Activated B cell treated with CpG ODN at 0.5 μM for 24 hours (primary cell): ENCODE results near the gene URI1. TPM values are rescaled to one million over a fixed set of nuclear protein-coding genes. Genes with fewer than 3 reads are reported as not detected.

Experiments
- ATAC-seq: fragments of 200-7000 bp; cut with Tn5 transposase; one replicate; pipeline ENCODE4 v1.10.0; 2021; ENCODE audit warnings: low read depth, mild to moderate bottlenecking, moderate library complexity
- CTCF ChIA-PET: fragments of 350-600 bp; sonication (Branson Sonifier 250); formaldehyde crosslinking; loops from one replicate; lab custom pipeline; 2021; ENCODE audit warnings: antibody characterized with exemption; lab: Charles Lee
- POLR2A ChIA-PET: fragments of 350-600 bp; sonication (Branson Sonifier 250); formaldehyde crosslinking; loops from one replicate; lab custom pipeline; 2021; ENCODE audit warnings: antibody characterized with exemption; lab: Charles Lee
- DNase-seq: peaks from one replicate; pipeline ENCODE4 v3.0.0; 2022
- H3K27ac Mint-ChIP-seq: one replicate; pipeline ENCODE4 v1.8.0; 2020; ENCODE audit warnings: mixed read lengths
- H3K27me3 Mint-ChIP-seq: one replicate; pipeline ENCODE4 v1.8.0; 2021; ENCODE audit warnings: mixed read lengths
- H3K36me3 Mint-ChIP-seq: one replicate; pipeline ENCODE4 v1.8.0; 2021; ENCODE audit warnings: low read depth, mixed read lengths
- H3K4me1 Mint-ChIP-seq: one replicate; pipeline ENCODE4 v1.8.0; 2021; ENCODE audit warnings: mixed read lengths
- H3K4me3 Mint-ChIP-seq: one replicate; pipeline ENCODE4 v1.8.0; 2020; ENCODE audit warnings: mild to moderate bottlenecking, mixed read lengths
- H3K9me3 Mint-ChIP-seq: one replicate; pipeline ENCODE4 v1.8.0; 2020; ENCODE audit warnings: mixed read lengths
- intact Hi-C: fragments of 100-400 bp; cut with micrococcal nuclease; formaldehyde crosslinking; loops from one replicate; pipeline ENCODE4 v1.15.1; 2024
- total RNA-seq: library from RNA; stranded (reverse); gene quantifications from 2 replicates; pipeline ENCODE4 v1.2.3, GENCODE V29; 2022
- TF ChIP-seq, protein P1 (sequence below): fragments of 200-600 bp; IDR thresholded peaks from one replicate; pipeline ENCODE4 v1.8.0; 2022; ENCODE audit warnings: antibody characterized with exemption, mild to moderate bottlenecking

Gene URI1
- total RNA-seq, 1 donor from 2014 or later: 50.6 TPM

DNA sequence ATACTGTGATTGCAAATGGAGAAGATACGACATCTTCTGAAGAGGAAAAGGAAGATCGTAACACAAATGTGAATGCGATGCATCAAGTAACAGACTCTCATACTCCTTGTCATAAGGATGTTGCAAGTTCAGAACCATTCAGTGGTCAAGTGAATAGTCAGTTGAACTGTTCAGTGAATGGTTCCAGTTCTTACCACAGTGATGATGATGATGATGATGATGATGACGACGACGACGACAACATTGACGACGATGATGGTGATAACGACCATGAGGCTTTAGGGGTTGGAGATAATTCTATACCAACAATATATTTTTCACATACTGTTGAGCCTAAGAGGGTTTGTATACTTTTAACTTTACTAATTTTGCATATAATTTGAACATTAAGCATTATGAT is 67.0 kb downstream of the URI1 start:
- DNase-seq (no peak), ATAC-seq (no peak)
- intact Hi-C loops: no loop called here
- TF ChIP-seq, protein P1, sequence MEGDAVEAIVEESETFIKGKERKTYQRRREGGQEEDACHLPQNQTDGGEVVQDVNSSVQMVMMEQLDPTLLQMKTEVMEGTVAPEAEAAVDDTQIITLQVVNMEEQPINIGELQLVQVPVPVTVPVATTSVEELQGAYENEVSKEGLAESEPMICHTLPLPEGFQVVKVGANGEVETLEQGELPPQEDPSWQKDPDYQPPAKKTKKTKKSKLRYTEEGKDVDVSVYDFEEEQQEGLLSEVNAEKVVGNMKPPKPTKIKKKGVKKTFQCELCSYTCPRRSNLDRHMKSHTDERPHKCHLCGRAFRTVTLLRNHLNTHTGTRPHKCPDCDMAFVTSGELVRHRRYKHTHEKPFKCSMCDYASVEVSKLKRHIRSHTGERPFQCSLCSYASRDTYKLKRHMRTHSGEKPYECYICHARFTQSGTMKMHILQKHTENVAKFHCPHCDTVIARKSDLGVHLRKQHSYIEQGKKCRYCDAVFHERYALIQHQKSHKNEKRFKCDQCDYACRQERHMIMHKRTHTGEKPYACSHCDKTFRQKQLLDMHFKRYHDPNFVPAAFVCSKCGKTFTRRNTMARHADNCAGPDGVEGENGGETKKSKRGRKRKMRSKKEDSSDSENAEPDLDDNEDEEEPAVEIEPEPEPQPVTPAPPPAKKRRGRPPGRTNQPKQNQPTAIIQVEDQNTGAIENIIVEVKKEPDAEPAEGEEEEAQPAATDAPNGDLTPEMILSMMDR: no peak
- Mint-ChIP-seq H3K4me3 (no peak overlapping the region), H3K27ac (no peak overlapping the region), H3K4me1 (peaks cover 3% of the 10 kb centered on the region), H3K36me3 (peaks cover 75% of the 10 kb centered on the region), H3K27me3 (no peaks in the 10 kb centered on the region), H3K9me3 (no peaks in the 10 kb centered on the region)
- CTCF ChIA-PET: no interaction called here
- POLR2A ChIA-PET: no interaction called here

DNA sequence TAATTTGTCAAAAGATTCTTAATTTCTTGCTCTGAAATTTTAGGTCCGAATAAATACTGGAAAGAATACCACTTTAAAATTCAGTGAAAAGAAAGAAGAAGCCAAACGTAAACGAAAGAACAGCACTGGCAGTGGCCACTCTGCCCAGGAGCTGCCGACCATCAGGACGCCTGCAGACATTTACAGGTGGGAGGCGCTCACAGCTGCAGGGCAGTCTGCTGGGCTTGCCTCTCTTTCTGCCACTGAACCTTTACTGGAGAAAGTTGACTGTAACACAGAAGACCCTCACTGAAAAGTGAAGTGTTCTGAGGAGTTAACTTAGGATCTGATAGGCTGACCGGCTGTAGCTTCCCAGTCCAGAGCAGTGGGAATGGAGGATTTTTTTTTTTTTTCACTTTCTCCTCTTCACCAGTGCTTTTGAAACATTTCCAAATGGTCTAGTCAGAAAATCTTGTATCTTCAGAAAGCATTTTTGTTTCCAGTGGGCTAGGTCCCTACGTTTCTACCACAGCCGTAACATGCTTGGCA is 69.1 kb downstream of the URI1 start:
- Mint-ChIP-seq H3K27me3 (no peaks in the 10 kb centered on the region), H3K4me1 (peaks cover under 1% of the 10 kb centered on the region), H3K9me3 (no peaks in the 10 kb centered on the region), H3K36me3 (peaks cover 69% of the 10 kb centered on the region), H3K4me3 (no peak overlapping the region), H3K27ac (no peak overlapping the region)
- ATAC-seq: no peak
- CTCF ChIA-PET: no interaction called here
- intact Hi-C loops: loop anchor here (5.0 kb wide), 1 partner anchor 34 kb away; no protein-coding TSS in a partner anchor
- no peak for DNase-seq
- TF ChIP-seq, protein P1: no peak
- POLR2A ChIA-PET: no interaction called here

DNA sequence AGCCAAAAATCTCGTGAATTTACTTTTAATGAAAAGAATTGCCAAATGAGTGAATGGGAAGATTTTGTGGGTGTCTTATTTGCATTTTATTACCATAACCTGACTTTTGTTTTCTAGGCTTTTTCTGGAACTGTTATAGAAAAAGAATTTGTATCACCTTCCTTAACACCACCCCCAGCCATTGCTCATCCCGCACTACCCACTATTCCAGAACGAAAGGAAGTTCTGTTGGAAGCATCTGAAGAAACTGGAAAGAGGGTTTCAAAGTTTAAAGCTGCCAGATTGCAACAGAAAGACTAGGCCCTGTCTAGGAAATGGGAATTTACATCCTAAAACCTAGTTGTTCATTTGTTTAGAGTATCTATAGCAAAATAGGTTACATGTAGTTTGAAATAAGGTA is 72.7 kb downstream of the URI1 start:
- ATAC-seq: no peak
- ChIA-PET POLR2A (interaction anchor here (1.1 kb wide), 1 partner anchor 73 kb away, joined by 5 read pairs; the partner anchor contains the start of gene URI1), CTCF (no interaction called here)
- no peak for DNase-seq
- Mint-ChIP-seq H3K36me3 (peaks cover 50% of the 10 kb centered on the region), H3K27me3 (no peaks in the 10 kb centered on the region), H3K27ac (no peak overlapping the region), H3K9me3 (no peaks in the 10 kb centered on the region), H3K4me1 (peaks cover 11% of the 10 kb centered on the region), H3K4me3 (no peak overlapping the region)
- intact Hi-C loops: loop anchor here (5.0 kb wide), 1 partner anchor 37 kb away; no protein-coding TSS in a partner anchor
- TF ChIP-seq, protein P1: no peak

DNA sequence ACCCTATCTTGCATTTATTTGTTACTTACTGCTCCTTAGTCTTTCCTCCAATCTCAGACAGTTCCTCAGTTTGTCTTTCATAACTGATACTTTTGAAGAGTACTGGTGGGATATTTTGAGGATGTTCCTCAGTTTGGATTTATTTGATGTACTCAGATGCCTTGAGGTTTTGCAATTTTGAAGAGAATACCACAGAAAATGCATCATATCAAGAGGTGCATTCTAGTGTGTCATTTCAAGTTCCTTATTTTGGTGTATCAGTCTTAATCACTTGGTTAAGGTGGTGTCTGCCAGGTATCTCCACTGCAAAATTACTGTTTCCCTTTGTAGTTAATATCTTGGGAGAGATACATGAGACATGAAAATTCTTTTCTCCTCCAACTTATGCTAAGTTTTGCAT is 75.1 kb downstream of the URI1 start:
- DNase-seq (no peak), ATAC-seq (peak; percentile 76)
- Mint-ChIP-seq H3K4me3 (no peak overlapping the region), H3K36me3 (peaks cover 32% of the 10 kb centered on the region), H3K27ac (no peak overlapping the region), H3K4me1 (peaks cover 13% of the 10 kb centered on the region), H3K27me3 (no peaks in the 10 kb centered on the region), H3K9me3 (no peaks in the 10 kb centered on the region)
- ChIA-PET CTCF (no interaction called here), POLR2A (no interaction called here)
- TF ChIP-seq, protein P1: no peak
- intact Hi-C loops: loop anchor here (1.0 kb wide), 1 partner anchor 29 kb away; no protein-coding TSS in a partner anchor

DNA sequence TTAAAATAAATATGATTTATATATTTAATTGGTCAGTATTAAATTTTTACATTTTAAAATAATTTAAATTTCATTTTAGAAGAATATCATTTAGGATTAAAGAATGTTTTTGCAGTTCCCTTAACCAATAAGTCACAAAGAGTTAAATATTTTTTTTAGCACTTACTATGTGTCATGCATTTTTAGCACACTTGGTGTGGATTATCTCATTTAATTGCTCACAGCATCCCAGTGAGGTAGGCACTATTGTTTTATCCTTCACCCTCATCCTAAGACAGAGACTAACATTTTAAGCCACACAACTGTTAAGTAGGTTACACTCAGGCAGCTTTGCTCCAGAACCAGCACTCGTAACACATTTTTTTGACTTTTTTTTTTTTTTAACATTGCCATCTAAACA is 78.2 kb downstream of the URI1 start:
- no peaks in the 10 kb centered on the region for H3K9me3 Mint-ChIP-seq
- no peak overlapping the region for H3K27ac Mint-ChIP-seq
- intact Hi-C loops: loop anchor here (2.0 kb wide), 1 partner anchor 15 kb away; no protein-coding TSS in a partner anchor
- ATAC-seq (no peak), DNase-seq (no peak)
- no peak overlapping the region for H3K4me3 Mint-ChIP-seq
- ChIA-PET POLR2A (no interaction called here), CTCF (no interaction called here)
- peaks cover 27% of the 10 kb centered on the region for H3K4me1 Mint-ChIP-seq
- H3K36me3 Mint-ChIP-seq: peaks cover 19% of the 10 kb centered on the region
- no peaks in the 10 kb centered on the region for H3K27me3 Mint-ChIP-seq
- TF ChIP-seq, protein P1: no peak
